ENCODE results near the gene AUP1. TPM values are rescaled to one million over a fixed set of nuclear protein-coding genes. Genes with fewer than 3 reads are reported as not detected.

The AUP1 gene
- total RNA-seq, 1 experiment from 2014 or later, result 91.5 TPM

DNA sequence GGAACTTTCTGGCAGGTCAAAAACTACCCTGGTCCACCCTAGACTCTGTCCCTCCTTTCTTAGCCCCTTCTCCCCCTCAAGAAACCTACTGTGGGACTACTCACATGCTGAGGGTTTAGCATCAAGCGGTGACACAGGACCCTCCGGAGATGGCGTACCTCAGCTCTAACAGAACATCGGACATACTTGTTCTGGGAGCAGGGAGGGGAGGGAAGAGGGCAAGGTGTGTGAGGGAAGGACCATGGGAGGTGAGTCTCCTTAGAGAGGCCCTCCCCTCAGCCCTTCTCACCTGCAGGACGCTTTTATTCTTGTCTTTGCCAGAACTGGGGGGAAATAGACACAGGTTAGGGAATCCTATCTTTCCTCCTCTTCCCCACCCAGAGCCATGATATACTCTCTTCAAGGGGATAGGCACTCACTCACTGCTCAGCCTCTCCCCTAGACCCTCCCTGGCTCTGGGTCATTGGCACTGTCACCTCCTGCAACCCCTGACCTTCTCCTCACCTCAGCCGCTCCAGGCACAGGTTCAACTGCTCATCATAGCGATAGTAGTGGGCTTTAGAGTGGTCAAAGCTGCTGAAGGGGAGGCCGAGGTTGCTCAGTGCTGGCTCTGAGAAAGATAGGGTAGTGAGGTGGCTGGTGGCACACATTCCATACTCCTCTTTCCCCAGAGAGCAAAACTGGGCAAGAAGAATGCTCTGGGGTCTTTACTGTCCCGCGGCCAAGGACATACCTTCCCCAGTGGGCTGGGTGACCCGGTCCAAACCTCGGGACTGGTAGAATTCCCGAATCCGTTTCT is 23.9 kb downstream of the AUP1 start:
- Histone ChIP-seq H2BK15ac (ENCODE audit: low read depth, low read length) (no peak overlapping the region), H3K23ac (ENCODE audit: insufficient read length, low read depth, low read length) (no peak overlapping the region), H2BK12ac (ENCODE audit: insufficient read length, low read depth, low read length) (no peak overlapping the region), H4K8ac (replicated peaks; ENCODE audit: insufficient read length, low read depth, low read length) (no peak overlapping the region), H2AFZ (ENCODE audit: low read length) (no peak overlapping the region), H3K27me3 (ENCODE audit: insufficient read depth, low read length) (peaks cover 56% of the 10 kb centered on the region), H4K5ac (ENCODE audit: insufficient read length, low read depth, low read length) (no peak overlapping the region), H4K20me1 (ENCODE audit: control insufficient read depth, insufficient read depth, insufficient read length) (no peaks in the 10 kb centered on the region), H2BK5ac (ENCODE audit: insufficient read length, low read length) (no peak overlapping the region), H3K4ac (ENCODE audit: low read depth, low read length) (no peak overlapping the region), H3K18ac (ENCODE audit: insufficient read length, low read depth, low read length) (no peak overlapping the region), H4K91ac (ENCODE audit: insufficient read length, low read depth, low read length) (no peak overlapping the region), H2BK20ac (ENCODE audit: low read depth, low read length, poor library complexity, severe bottlenecking) (no peak overlapping the region), H3K14ac (ENCODE audit: insufficient read depth, low read length) (no peak overlapping the region), H3K79me2 (ENCODE audit: insufficient read depth, low read length) (no peaks in the 10 kb centered on the region), H3K56ac (ENCODE audit: insufficient read length, low read depth, low read length) (no peak overlapping the region), H3K4me1 (ENCODE audit: insufficient read depth, low read length) (peaks cover 4% of the 10 kb centered on the region; the same call in 1 of the 2 replicates), H3K27ac (ENCODE audit: insufficient read length, low read depth, low read length) (no peak overlapping the region), H3K23me2 (ENCODE audit: insufficient read length, low read depth, low read length, poor library complexity, severe bottlenecking) (peaks cover 21% of the 10 kb centered on the region), H3K9me3 (ENCODE audit: control insufficient read depth, low read depth, low read length) (no peaks in the 10 kb centered on the region), H3K9ac (ENCODE audit: extremely low read depth, insufficient read length, low read length) (no peak overlapping the region), H3T11ph (ENCODE audit: low read length) (no peak overlapping the region), H2BK120ac (ENCODE audit: low read depth, low read length, poor library complexity, severe bottlenecking) (no peak overlapping the region), H3K79me1 (ENCODE audit: insufficient read depth, low read depth, low read length, poor library complexity, severe bottlenecking) (no peaks in the 10 kb centered on the region), H3K4me2 (ENCODE audit: insufficient read depth, insufficient read length, low read length) (no peak overlapping the region), H2AK5ac (ENCODE audit: insufficient read length, low read length) (no peak overlapping the region)
- WGBS (ENCODE audit: extremely low coverage, insufficient read length, low lambda C conversion rate), result no CpG with 5 or more reads among the region's 14 CpGs
- TF ChIP-seq, protein P1, sequence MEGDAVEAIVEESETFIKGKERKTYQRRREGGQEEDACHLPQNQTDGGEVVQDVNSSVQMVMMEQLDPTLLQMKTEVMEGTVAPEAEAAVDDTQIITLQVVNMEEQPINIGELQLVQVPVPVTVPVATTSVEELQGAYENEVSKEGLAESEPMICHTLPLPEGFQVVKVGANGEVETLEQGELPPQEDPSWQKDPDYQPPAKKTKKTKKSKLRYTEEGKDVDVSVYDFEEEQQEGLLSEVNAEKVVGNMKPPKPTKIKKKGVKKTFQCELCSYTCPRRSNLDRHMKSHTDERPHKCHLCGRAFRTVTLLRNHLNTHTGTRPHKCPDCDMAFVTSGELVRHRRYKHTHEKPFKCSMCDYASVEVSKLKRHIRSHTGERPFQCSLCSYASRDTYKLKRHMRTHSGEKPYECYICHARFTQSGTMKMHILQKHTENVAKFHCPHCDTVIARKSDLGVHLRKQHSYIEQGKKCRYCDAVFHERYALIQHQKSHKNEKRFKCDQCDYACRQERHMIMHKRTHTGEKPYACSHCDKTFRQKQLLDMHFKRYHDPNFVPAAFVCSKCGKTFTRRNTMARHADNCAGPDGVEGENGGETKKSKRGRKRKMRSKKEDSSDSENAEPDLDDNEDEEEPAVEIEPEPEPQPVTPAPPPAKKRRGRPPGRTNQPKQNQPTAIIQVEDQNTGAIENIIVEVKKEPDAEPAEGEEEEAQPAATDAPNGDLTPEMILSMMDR (conservative IDR thresholded peaks at IDR 0.05), result no peak
- peaks cover 24 to 33% (median 24%) of the 10 kb centered on the region in 3 experiments for H3K36me3 Mint-ChIP-seq (ENCODE audit: insufficient read depth in 1 of 3, low read depth in 3 of 3)
- DNase-seq, result no peak
- no peak overlapping the region for H3K27ac Mint-ChIP-seq
- H3K4me3 Mint-ChIP-seq, result peak overlapping the region in 1 of 2 experiments; percentile 33; a peak in 2 of 5 replicates
- H3K4me1 Mint-ChIP-seq, result peaks cover 48 to 52% of the 10 kb centered on the region in 2 experiments
- H3K27me3 Mint-ChIP-seq (ENCODE audit: low read depth), result peaks cover 79% of the 10 kb centered on the region
- H3K9me3 Mint-ChIP-seq, result peaks cover 3 to 5% of the 10 kb centered on the region in 2 experiments; a peak in 3 of 5 replicates

Data from H9 (cell line).